ENCODE results near the gene FAM78A.
A peak's percentile ranks its signal among the peaks of the same experiment; 100 is the strongest.
"Not testable (repeated sequence)": the region's sequence is repeated elsewhere in the genome, so short reads cannot be mapped to it uniquely, and the experiment has no call there.

The FAM78A gene

DNA sequence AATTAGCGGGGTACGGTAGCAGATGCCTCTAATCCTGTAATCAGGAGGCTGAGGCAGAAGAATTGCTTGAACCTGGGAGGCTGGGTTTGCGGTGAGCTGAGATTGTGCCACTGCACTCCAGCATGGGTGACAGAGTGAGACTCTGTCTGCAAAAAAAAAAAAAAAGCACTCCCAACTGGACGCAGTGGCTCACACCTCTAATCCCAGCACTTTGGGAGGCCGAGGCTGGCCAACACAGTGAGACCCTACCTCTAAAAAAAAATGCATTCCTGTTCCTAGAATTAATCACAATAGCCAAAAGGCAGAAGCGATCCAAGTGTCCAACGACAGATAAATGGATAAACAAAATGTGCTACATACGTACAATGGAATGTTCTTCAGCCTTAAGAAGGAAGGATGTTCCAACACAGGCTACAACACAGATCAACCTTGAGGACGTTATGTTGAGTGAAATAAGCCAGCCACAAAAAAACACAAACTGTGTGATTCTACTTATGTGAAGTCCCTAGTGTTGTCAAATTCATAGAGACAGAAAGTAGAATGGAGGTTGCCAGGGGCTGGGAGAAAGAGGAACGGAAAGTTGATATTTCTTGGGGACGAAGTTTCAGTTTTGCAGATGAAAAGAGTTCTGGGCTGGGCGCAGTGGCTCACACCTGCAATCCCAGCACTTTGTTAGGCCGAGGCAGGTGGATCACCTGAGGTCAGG lies 13.8 kb downstream of the FAM78A start:
- DNase-seq = no peak

- no peak for DNase-seq
These were observed 15.4 kb downstream of the FAM78A start for GRCh38 chr9:131260751-131261452.

DNA sequence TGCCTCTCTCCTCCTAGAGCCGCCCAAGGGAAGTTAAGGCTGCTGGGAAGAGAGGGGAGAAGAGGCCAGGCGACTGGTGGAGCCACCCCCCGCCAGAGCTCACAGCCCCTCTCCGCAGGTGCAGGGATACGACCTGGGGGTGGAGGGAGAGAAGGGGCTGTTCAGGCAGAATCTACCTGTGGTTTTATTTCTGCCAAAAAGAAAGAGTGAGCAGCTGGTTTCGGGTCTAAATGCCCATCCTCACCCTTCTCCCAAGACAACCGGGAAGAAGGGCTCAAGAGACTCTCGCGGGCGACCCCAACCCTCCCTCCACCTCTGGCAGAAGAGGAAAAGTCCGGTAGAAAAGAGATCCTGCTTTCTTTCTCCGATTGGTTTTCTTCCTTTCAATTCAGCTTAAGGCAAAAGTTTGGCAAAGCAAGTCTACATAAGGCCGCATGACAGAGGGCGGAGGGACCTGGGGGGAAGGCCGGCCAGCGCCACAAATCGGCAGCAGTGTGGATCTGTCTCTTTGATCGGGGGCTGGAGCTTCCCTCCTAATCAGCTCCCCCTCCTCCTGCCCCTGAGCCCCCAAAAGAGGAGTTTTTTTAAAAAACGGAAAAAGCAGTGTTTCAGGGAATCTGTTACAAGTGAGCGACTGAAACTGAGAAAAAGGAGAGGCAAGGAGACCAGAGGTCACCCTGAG lies 16.3 kb downstream of the FAM78A start:
- no peak for DNase-seq

GRCh38 chr9:131259432-131259898 lies 16.8 kb downstream of the FAM78A start:
- no peak for DNase-seq

DNA sequence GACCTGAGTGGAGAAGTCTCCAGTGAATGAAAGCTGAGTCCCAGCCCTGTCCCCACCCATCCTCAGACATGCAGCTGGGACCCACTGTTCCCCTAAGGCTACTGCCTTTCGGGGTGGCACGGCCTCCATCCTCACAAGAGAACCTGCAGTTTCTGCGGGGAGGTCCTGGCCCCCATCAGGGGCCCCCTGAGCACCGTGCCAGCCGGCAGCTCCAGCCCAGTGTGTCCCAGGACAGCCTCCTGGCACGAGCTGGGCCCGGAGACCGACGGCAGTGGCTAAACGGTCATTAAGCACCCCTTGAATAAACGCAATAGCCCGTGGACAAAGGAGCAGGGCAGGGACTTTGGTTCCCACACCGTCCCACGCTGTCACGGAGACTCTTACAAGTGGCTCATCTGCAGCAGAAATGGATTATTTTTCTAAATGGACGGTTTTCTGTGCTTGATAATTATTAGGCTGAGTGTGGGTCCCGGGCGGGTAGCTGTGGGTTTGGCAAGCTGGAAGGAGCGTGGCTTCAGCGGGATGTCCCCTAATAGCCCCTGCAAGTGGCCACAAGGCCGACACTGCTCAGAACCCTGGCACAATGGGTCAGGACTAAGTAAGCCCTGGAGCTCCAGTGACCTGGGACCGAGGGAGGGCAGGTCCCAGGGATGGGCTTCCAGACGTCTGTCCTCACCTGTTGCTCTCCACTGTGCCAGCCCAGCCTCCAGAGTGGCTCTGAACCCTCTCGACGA lies 17.4 kb downstream of the FAM78A start:
- DNase-seq = no peak

GRCh38 chr9:131258186-131258585 lies 18.1 kb downstream of the FAM78A start:
- no peak for DNase-seq

DNA sequence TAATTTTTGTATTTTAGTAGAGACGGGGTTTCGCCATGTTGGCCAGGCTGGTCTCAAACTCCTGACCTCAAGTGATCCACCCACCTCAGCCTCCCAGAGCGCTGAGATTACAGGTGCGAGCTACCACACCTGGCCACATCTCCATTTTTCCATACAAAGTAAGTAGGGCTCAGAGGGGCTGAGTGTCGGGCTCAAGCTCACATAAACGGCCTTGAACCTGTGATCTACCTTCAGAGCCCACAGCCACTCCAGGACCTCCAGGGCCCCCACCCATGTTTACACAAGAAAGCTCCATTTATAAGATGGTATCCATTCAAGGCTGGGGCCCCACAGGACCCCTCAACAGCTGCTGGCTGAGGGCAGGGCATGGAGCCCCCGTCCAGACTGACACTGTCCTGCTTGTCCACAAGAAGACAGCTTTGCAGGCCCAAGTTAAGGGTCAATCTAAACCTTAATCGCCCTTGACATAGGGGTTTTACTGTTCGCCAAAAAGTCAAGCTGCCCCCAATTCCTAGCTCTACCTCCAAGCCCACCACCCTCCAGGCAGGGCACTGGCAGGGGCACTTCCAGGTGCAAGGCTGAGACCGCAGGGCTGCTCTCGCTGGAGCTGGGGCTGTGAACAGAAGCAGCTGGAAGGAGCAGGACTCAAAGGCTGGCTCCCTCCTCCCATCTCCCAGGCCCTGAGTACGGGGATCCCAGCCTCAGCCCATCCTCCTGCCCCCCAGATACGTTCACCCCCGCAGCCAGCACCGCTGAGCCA lies 18.9 kb downstream of the FAM78A start:
- DNase-seq = no peak

DNA sequence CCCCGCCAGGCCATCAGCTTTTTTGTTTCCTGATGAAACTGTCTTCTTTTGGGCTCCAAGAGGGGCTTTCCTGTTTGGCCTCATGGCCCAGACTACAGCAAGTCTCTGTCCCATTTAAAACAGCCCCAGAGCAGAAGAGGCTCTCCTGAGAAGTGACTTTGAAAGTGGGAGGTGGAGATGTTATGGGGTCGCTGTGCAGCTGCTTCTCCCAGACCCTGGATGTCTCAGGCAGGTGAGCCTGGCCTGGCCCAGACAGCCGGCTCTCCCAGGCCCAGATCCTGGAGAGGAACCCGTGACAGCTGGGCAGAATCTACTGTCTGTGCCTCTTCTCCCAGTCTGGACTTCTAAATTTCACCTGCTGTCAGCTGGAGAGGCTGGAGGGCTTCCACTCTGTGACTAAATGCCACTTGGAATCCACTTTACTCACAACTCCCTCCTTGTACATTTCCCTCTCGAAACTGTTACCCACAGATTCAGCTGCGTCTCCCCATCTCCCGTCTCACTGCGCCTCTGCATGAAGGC lies 20.6 kb downstream of the FAM78A start:
- DNase-seq = no peak

DNA sequence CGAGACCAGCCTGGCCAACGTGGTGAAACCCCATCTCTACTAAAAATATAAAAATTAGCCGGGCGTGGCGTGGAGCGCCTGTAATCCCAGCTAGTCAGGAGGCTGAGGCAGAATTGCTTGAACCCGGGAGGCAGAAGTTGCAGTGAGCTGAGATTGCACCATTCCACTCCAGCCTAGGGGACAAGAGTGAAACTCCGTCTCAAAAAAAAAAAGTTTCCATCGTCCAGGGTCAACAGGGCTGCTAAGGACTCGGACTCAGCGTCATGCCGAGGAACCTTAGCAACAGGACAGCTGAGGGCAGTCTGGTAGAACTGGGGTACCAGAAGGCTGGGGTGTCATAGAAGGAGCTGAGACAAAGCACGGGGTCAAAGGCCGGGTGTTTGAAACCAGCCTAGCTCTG lies 21.7 kb downstream of the FAM78A start:
- no peak for DNase-seq

DNA sequence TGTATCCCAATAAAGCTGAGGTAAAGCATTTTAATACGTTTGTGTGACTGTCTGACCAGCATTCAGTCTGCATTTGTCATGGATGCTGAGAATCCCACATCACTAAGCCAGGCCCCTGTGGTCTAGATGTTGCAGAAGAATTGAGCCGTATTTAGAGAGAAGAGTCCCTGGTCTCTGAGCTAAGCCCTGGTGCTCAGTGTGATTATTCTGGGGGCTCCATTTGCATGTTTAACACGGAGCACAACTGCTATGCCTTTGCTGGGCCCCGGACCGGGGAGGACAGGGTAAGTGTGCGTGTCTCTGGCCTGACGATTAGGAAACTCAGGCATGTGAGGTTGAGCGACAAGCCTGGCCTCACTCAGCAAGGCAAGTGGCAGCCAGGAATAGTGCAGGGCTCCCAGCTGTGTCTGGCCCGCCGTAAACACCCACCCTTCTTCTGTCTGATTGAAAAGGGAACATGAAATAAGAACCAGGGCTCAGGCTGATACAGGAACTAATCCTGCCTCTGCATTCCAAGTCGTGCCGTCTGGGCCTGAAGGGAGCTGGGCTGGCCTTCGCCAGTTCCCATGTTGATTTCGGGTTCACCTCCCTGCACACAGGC lies 22.3 kb downstream of the FAM78A start:
- no peak for DNase-seq

DNA sequence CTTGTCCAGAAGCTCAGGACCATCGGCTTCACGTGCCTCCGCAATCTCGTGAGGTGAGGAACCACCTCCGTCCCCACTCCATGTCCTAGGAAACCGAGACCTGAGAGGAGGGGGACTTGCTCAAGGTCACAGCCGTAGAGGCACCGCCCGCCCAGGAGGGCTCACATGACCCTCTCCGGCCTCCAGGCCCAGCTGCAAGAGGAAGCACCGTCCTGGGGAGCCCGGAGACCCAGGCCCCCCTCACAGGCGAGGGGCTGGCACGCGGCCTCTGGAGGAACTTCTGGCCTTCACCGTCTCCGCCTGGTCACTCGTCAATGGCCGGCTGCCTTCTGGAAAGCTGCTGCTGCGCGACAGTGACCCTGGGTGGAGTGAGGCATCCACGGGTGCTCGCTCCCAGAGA lies 24.2 kb downstream of the FAM78A start:
- DNase-seq = no peak

DNA sequence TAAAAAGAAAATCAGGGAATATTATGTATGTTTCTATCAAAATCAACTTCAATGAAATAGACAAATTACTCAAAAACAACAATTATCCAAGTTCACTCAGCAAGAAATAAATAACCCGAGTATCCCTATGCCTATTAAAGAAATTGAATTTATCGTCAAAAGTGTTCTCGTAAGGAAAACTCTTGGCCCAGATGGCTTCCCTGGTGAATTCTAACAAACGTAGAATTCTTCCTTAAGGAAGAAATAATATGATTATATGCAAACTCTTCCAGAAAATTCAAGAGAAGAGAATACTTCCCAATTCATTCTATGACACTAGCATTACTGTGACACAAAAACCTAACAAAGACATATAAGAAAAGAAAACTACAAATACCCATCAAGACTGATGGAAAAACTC lies 29.7 kb downstream of the FAM78A start:
- no peak for DNase-seq

DNA sequence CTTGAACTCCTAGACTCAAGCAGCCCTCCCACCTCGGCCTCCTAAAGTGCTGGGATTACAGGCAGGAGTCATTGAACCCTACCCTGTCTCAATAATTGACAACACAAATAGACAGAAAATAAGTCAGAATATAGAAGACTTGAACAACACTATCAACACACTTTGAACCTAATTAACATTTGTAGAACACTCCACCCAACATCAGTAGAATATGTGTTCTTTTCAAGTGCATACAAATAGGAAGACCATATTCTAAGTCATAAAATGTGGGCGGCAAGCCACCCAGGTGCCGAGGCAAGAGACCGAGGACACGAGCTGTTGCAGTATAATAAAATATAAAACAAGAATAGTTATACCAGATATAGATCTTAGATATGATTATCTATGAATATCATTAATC lies 32.0 kb downstream of the FAM78A start:
- DNase-seq = not testable (repeated sequence)

DNA sequence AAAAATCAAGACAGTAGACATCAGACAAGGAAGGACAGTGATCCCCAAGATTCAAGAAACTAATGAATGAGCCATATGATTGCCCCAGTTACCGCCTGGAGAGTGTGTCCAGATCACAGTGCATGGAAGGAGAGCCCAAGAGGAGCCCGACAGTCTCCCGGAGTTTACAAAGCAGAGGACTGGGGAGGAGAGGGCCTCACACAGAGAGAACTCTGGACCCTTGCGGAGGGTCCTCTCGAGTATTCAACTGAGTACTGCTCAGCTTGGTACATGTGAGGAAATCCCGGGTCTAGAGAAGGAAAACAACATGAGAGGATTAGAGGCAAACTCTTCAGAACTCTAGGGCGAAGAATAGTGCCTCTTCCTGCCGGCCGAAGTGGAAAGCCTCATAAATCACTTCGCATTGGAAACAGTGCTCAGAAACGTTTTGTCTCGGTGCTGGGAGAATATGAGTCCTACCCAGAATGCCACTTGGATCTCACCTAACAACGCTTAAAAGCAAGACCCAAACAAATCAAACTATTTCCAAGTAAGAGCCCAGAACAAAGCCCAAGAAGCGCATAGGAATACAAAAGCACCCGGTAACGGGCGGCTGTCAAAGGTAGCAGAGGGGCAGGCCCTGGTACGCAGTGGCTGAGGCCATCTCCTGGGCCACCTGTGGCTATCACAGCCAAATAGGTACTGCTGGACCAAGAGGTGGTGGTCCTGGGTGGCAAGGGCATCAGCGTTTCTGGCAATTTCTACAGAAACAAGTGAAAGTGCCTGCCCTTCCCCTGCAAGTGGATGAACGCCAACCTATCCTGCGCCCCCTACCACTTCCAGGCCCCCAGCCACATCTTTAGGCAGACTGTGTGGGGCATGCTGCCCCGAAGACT lies 36.0 kb downstream of the FAM78A start:
- DNase-seq = no peak

- DNase-seq = no peak
These were observed 36.9 kb downstream of the FAM78A start for GRCh38 chr9:131239161-131239975.

DNA sequence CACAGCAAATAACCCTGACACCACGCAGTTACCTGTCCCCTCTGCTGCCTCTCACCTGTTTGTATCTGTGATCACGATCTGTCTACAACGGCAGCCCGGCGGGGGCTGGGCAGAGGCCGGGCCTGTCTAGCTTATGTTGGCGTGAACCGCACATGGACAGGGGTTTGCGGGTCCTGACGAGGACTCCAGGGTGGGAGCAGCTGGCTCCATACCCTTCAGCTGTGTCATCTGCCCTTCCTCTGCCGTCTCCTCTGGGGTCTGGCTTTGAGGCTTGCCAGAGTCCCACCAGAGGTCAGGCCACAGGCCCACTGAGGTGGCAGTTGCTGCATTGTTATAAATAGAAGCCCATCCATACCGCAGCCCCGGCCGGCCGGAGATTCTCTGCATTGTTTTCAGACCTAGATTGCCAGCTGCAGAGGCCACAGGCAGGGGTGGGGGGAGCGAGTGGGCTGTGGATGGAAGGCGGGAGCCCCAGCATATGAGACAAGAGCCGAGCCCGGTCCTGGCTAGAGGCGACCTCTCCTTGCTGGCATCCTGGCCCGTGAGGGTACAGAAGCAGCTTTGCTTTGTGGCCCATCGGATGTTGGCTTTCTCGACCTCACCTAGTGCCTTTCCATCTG lies 37.8 kb downstream of the FAM78A start:
- DNase-seq = no peak

DNA sequence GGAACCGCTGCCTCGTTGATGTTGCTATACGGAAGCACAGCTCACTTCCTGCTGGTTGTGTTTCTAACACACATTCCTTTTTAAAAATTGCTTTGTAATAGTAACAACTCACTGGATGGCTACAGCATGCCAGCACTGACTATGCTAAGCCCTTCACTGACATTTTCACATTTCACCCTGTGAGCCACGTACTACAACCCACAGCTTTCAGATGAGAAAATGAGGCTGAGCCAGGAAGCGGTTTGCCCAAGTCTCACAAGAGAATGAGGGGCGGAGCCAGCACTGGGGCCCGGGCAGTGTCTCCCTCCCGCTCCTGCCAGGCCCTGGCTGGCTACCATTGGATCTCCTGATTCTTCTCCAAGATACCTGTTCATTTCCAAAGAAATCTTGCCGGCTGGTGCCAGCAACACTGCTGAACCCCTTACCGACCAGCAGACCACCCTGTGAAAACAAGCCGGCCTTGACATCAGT lies 38.3 kb downstream of the FAM78A start:
- DNase-seq = peak; percentile 83

GRCh38 chr9:131237291-131237690 lies 39.0 kb downstream of the FAM78A start:
- DNase-seq = no peak

- DNase-seq = no peak
These were observed 39.5 kb downstream of the FAM78A start for GRCh38 chr9:131236761-131237160.

Measured in CD4-positive, alpha-beta T cell treated with Interleukin-15 for 1 hour (primary cell).